Stimulated activated naive CD4-positive, alpha-beta T cell (primary cell): ENCODE data around the gene ALDH3B2.
A peak's percentile ranks its signal among the peaks of the same experiment; 100 is the strongest.
"Not testable (repeated sequence)": the region's sequence is repeated elsewhere in the genome, so short reads cannot be mapped to it uniquely, and the experiment has no call there.

Source experiments
- DNase-seq, 6 experiments: peaks; one replicate each; lab custom pipeline; 2025; lab: John Stamatoyannopoulos, UW

The ALDH3B2 gene

GRCh38 chr11:67662142-67662834 lies 12.1 kb downstream of the ALDH3B2 start:
- DNase-seq: no peak

GRCh38 chr11:67660752-67661151 lies 13.7 kb downstream of the ALDH3B2 start:
- not testable (repeated sequence) for DNase-seq

- not testable (repeated sequence) for DNase-seq
These were observed 14.7 kb downstream of the ALDH3B2 start for GRCh38 chr11:67659651-67660165.

GRCh38 chr11:67657300-67657699 lies 17.1 kb downstream of the ALDH3B2 start:
- no peak for DNase-seq

GRCh38 chr11:67656278-67656922 lies 18.0 kb downstream of the ALDH3B2 start:
- no peak for DNase-seq

- DNase-seq: no peak
These were observed 20.2 kb downstream of the ALDH3B2 start for GRCh38 chr11:67654225-67654624.

GRCh38 chr11:67652965-67653845 lies 21.2 kb downstream of the ALDH3B2 start:
- no peak for DNase-seq

GRCh38 chr11:67651976-67652781 lies 22.2 kb downstream of the ALDH3B2 start:
- DNase-seq: no peak

- no peak for DNase-seq
These were observed 24.6 kb downstream of the ALDH3B2 start for GRCh38 chr11:67649634-67650510.

GRCh38 chr11:67648796-67649613 lies 25.4 kb downstream of the ALDH3B2 start:
- no peak for DNase-seq

GRCh38 chr11:67648140-67648795 lies 26.2 kb downstream of the ALDH3B2 start:
- DNase-seq: peak; percentile 14 to 62 (median 39)

- DNase-seq: no peak
These were observed 27.0 kb downstream of the ALDH3B2 start for GRCh38 chr11:67647471-67647870.

GRCh38 chr11:67646535-67647336 lies 27.7 kb downstream of the ALDH3B2 start:
- peak in 1 of 6 experiments; percentile 12 for DNase-seq

- DNase-seq: no peak
These were observed 28.6 kb downstream of the ALDH3B2 start for GRCh38 chr11:67645521-67646461.

GRCh38 chr11:67644472-67645418 lies 29.7 kb downstream of the ALDH3B2 start:
- DNase-seq: no peak

GRCh38 chr11:67644042-67644441 lies 30.4 kb downstream of the ALDH3B2 start:
- no peak for DNase-seq
